Measurements from ENCODE around the gene AP1S1.

- no peak for TF ChIP-seq EZH2phosphoT487 (IDR thresholded peaks at IDR 0.05; ENCODE audit: low read depth, severe bottlenecking, unreplicated experiment)
- TF ChIP-seq, protein P1, sequence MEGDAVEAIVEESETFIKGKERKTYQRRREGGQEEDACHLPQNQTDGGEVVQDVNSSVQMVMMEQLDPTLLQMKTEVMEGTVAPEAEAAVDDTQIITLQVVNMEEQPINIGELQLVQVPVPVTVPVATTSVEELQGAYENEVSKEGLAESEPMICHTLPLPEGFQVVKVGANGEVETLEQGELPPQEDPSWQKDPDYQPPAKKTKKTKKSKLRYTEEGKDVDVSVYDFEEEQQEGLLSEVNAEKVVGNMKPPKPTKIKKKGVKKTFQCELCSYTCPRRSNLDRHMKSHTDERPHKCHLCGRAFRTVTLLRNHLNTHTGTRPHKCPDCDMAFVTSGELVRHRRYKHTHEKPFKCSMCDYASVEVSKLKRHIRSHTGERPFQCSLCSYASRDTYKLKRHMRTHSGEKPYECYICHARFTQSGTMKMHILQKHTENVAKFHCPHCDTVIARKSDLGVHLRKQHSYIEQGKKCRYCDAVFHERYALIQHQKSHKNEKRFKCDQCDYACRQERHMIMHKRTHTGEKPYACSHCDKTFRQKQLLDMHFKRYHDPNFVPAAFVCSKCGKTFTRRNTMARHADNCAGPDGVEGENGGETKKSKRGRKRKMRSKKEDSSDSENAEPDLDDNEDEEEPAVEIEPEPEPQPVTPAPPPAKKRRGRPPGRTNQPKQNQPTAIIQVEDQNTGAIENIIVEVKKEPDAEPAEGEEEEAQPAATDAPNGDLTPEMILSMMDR (IDR thresholded peaks at IDR 0.05; ENCODE audit: poor library complexity) = no peak
These were observed 45.3 kb upstream of the AP1S1 start for GRCh38 chr7:101108961-101109360.
